ENCODE measurements around the gene SORCS2. TPM values are rescaled to one million over a fixed set of nuclear protein-coding genes. Genes with fewer than 3 reads are reported as not detected.

Gene SORCS2
- total RNA-seq, 1 donor from 2014 or later = 13.4 TPM

DNA sequence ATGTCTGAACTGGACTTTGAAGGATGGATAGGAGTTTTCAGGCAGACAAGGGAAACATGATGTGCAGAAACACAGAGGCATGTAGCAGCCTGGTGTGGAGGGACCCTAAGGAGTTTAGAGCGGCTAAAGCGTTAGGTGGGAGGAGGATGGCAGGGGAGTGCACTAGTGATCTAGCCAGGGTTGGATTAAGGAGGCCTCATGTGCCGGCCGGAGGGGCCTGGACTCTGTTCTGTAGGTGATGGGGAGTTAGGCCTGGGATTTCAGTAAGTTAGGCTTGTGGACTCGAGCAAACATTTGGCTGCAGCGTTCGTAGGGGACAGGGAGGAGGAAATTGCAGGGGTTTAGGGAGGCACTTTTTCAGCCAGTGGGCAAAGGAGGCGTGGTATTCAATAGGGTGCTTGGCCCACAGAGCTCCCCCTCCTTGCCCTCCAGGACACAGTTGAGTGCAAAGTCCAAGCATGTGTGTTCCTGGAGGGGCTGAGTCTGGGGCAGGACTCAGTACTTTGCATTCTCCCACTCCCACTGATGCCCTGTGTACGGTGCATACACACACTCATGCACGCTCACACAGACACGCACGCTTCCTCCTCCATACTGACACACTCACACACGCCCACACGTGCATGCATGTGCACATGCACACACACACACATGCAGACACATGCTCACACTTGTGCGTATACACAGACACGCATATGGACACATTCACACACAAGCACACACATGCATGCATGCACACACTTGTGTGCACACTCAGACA is 223.8 kb downstream of the SORCS2 start:
- DNase-seq = no peak

DNA sequence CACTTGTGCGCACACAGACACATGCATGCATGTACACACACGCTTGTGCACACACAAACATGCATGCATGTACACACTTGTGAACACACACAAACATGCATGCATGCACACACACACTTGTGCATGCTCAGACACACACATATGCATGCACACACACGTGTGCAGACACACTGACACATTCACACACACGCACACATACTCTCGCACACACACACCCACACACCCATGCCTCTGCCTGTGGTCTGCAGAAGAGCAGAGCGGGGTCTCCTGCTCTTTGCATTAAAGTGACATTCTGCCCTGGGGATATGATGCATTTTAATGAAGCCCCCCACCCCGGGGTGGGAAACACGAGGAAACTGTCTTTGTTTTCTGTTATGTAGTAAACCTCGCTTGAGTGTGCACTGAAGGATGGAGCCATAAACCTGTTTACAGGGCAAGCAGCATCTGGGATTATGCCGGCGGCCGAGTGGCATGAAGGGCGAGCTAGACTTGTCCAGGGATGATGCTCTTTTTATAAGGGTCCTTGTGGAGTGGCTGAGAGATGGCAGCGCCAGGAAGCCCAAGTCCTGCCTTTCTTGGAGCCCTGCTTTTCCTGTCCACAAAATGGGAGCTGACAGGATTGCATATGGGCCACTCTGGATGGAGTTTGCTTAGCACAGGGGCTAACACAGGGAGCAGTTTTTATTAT is 224.6 kb downstream of the SORCS2 start:
- DNase-seq = no peak

DNA sequence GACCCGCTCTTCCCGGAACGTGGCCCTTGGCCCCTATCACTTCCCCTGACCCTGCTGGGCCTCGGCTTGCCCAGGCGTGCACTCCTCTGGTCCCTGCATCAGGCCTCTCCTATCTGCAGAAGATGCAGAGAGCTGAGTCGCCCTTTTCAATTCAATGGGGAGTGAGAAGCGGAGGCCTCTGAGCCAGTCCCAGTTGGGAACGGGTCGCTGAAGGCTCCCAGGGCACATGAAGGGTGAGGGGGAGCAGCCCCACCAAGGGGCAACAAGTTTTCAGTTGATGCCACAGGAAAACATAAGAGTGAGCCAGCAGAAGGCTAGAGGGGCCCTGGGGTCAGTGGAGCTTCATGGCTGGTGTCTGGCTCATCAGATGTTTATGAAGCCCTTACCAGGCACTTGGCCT is 225.3 kb downstream of the SORCS2 start:
- no peak for DNase-seq

DNA sequence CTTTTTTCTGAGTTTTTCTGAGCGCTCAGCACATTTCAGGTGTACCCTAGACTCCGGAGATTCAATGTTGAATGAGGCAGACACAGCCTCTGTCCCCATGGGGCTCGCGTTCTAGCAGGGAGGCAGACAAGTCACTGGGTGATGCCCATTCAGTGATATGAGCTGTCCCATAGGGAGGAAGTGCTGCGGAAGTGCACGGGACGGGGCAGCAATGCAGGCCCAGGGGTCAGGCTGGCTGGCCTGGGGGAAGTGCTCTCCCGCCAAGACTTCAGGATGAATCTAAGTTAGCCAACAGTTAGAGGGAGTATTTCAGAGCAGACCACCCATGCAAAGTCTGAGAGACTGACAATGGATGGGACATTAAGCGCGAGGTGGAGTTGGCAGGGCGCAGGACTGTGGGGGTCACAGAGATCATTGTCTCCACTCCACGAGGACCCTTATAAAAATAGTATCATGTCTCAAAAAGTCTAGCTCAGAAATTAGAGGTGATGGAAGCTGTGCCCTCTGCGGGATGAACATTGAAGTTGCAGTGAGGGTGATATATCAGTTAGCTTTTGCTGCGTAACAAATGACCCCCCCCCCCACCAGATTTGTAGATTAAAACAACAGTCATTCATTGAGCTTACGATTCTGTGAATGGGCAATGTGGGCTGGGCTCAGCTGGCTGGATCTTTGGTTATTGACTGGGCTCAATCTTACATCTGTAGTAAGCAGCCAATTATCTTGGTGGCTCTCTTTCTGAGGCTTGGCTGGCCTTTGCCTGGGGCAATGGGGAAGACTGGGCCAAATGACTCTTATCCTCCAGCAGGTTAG is 226.0 kb downstream of the SORCS2 start:
- no peak for DNase-seq

DNA sequence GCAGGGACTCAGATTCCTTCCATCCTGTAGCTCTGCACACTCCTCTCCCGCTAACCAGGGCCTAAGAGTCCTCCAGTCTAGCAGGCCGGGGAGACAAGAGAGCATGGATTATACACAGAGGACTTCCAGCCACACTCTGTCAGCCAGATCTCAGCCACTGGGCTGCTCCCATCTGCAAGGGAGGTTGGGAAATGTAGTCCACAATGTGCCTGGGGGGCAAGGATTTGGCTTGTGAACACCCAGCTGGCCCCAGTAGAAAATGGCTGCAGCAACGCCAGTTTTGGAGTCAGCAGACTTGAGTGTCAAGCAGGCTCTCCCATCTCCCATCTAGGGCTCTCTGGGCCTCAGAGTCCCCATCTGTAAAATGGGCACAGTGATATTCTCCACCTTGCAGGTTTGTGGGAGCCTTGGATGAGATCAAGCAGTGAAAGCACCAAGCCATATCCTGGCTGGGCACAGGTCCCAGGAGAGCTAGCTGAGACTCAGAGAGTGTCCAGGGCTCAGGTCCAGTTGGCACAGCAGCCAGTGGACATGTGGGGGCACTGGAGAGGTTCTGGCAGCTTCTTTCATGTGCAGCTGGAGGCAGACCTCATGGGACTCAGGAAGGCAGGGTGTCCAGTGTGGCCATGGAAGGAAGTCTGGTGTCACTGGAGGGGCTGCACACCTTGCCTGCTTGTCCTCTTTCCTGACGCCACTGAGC is 227.8 kb downstream of the SORCS2 start:
- DNase-seq = no peak

DNA sequence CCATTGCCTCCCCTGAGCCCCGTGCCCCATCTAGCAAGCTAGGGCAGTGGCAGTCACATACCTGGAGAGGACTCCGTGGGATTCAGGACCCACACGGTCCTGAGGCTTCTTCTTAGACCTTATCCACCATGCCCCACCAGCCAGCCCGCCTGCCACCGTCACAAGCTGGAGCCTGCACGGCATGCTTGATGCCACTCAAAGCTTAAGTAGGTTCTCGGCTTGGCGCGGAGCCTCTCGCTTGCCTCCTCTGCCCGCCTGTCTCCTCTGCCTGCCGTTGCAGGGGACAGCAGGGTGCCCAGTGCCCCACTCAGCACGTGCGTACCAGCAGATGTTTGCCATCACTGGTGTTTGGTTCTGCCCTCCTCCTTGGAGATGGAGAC is 228.3 kb downstream of the SORCS2 start:
- DNase-seq = peak; percentile 33

DNA sequence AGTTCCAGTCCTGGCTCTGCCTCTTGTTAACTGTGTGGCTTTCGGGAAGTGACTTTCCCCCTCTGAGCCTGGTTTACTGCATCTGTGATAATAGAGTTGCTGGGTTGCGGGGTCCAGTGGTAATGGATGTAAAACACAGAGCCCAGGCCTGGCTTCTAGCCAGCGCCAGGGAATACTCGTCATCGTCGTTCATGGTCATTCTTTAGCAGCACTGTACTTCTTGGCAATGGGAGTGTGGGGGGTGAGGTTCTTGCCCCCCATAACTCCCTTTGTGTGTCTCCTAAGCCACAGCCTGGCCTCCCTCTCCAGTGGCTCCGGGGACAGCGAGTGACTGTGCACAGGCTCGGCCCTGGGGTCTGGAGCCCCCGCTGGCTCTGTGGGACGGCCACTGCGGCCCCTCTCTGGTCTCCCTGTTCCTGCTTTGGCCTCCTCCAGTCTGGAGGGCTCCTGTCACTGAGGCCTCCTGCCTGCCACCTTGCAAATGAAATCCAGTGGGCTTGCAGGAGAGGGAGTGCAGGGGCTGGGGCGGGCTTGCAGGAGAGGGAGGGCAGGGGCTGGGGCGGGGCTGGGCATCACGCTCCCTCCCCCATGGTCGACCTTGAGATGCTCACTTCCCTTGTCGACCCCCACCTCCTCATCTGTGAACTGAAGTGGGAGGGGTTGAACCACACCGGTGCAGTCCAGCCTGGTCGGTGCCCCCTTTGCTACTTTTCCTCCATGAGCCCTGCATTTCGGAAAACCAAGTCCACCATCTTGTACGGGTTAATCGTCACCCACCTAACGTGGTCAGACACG is 229.2 kb downstream of the SORCS2 start:
- DNase-seq = no peak

DNA sequence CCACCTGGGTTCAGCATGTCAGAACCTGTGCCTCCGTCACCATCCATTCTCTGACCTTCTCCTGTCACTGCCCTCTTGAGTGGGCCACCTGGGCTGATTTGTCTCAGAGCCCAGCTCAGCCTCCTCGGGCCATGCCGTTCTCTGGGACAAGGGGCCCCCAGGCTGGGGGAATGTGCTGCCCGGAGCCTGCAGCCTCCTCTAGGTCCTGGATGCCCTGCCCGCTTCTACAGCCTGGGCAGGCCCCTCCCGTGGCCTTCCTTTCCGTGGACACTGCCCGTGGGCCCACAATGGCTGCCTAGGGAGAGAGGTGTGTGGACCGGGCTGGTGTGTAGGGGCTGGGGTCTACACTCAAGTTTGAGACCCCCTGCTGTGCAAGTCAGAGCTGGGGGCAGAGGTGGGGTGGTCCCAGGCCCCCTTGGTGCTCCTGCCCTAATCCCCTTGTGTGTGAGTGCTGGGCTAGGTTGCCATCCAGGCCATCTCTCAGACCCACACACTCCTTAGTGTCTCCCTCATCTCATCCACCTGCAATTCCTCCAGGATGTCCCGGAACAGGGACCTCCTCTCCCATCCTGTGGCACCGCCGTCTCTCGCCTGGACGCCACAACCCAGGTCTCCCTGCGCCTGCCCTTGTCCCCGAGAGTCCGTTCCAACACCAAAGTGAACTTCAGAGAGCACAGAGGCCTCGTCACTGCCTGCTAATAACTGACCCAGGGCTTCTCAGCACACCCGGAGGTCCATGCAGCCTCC is 230.0 kb downstream of the SORCS2 start:
- no peak for DNase-seq

DNA sequence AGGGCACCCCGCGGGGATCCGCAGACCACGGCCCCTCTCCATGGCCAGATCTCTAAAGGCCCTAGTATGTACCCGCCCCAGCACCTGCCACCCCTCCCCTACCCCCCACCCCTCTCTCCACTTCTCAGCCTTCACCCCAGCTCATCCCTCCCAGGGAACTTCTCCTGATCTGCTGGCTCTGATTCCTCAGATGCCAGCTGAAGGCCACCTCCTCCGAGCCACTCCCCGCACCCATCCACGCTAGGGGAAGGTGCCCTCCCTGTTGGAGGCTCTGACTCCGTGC is 230.5 kb downstream of the SORCS2 start:
- no peak for DNase-seq

DNA sequence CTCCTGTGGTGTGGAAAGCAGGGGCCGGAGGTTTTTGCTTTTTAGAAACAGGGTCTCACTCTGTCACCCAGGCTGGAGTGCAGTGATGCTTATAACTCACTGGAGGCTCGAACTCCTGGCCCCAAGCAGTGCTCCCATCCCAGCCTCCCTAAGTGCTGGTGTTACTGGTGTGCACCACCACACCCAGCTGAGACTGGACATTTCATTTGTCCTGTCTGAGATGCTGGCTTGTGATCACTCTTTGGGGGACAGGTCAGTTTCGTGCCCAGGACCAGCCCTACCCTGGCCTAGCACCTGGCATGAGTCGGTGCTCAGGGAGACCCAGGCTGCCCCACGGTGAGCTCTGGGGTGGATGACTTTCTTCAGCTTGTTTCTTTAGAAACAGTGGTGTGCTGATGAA is 231.1 kb downstream of the SORCS2 start:
- no peak for DNase-seq

DNA sequence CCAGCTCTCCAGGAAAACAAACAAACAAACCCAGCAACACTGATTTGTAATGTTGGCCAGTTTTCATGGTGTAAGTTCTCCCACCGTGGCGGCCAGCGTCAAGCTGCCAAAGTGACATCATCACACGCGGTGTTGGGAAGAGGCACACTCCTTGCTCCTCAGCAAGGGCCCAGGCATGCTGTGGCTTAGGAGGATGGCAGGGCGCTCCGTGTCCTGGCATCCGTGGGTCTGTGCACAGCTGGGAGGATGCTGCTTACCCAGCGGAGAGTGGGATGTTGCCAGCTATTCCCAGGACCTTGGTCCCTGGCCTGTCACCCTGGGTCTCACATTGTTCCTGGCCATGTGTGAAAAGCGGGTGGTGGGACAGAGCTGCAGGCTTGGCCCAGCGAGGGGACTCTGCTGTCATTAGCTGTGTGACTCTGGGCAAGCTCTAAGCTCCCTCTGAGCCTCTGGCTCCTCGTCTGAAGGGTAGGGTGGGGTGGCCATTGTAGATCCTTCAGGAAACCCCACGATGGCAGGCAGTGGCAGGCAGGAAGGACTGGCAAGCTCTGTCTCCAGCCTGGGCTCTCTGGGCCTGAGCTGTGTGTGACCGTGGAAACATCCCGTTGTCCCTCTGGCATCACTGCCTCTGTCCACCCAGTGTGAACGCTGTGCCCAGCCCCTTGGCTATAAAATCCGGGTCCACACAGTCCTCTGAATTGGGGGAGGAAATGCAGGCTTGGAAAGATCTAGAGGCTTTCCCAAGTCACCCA is 231.6 kb downstream of the SORCS2 start:
- peak; percentile 61 for DNase-seq

DNA sequence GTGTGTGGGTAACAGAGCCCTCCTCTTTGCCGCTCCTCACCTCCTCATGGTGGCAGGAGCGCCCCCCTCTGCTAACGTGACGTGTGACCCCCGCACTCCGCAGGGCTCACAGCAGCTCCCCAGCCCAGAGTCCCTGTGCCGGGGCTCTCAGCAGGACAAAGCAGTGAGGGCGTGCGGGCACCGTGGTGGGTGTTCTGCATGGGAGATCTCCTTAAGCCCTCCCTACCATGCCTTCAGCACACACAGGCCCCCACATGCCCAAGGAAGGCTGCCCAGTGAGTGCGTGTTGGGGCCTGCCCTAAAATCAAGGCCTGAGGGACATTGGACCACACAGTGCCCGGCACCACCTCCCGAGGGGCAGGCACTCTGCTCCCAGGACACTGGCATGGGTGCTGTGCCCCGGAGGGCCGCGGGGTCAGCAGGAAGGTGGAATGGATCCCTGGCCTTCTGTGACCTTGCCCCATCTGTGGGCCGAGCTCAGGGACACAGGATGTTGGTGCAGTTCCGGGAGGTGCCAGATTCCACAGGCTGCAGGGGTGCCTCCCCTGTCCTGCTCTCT is 232.3 kb downstream of the SORCS2 start:
- no peak for DNase-seq

DNA sequence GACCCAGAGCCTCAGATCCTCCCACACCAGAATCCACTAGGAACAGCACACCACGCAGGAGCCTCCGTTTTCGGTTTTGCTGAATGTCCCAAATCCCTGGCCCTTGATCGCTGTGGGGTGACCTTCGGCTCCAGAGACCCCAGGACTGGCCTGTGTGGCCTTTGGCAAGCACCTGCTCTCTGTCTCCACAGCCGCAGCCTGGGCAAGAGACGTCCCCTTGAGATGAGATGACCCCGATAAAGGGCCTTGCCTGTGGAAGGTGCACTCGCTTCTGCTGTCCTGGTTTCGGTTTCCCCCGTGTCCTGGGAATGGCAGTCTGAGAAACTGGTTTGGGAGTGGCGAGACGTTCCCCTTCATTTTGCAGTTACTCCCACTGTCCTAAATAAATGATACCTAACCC is 232.8 kb downstream of the SORCS2 start:
- no peak for DNase-seq

DNA sequence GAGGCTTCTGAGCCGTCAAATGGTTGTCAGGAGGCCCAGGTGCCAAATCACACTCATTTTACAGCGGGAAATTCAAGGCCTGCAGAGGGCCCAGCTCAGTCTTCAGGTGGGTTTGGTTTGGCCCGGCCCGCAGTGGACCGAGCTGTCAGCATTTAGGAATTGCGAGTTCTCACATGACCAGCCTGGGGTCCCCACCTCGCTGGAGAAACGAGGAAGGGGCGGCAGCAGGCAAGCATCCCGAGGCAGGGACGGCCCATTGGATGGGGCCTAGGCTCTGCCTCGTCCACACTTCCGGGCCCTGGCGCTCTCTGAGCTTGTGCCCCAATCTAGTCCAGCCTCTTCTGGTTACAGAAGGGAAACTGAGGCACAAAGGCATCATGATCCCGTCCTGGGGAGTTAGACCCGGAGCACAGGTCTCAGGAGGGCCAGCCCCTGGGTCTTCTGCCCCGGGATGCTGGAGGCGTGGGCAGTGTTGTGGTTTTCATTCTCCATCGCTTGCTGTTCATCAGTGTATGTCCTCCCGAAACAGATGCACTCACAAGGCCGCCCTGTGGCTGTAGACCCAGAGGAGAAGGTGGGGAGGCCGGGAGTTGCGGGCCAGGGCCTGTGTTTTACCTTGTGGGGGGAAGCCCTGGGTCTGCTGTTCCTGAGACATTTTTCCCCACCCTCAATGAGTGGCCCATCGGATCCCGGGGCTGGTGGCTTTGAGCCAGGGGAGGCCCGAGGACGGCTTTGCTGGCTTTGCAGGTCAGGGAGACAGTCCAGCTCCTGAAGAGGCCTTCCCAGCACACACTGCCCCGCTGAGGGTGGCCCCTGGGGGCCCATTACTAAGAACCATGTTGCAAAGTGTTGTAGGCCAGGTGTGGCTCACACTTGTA is 233.5 kb downstream of the SORCS2 start:
- no peak for DNase-seq

DNA sequence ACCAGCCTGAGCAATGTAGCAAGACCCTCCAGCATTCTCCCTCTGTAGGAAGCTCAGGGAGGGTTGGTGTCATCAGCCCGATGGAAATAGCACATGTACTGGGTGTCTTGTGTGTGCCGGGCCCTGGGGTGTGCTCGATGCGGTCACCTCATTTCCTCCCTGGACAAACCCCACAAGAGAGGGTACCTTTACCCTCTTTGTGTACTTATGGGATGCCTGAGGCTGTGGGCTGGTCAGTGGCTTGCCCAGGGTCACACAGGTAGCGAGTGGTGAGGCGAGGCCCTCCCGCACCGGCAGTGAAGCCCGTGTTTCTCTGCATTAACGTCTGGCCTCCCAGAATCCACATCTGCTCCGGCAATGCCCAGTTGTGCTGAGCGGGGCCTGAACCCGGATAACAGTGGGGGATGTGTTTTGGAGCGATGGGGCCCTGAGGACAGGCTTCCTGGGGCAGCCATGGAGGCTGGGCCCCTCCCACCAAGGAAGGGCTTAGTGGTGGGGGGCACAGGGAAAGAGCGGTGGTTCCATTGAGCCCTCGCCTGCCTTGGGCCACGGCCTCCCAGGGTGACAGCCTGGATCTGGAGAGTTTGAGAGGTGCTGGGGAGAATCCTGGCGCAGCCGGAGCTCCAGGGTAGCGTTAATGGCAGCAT is 234.3 kb downstream of the SORCS2 start:
- no peak for DNase-seq

DNA sequence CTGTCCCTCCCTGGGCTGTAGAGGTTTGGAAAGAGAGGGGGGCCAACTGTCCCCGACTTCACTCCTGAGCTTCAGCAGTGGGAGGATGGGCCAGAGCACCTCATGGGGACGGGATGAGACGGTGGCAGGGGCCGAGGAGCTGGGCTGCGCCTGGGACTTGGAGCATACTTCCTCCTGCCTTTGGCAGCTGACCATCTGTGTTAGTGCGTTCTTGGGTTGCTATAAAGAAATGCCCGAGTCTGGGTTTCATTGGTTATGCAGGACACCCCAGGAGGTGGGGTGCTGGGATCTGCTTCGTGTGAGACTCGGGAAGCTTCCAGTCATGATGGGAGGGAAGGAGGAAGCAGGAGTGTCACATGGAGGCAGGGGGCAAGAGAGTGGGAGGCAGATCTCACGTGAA is 235.0 kb downstream of the SORCS2 start:
- DNase-seq = no peak

DNA sequence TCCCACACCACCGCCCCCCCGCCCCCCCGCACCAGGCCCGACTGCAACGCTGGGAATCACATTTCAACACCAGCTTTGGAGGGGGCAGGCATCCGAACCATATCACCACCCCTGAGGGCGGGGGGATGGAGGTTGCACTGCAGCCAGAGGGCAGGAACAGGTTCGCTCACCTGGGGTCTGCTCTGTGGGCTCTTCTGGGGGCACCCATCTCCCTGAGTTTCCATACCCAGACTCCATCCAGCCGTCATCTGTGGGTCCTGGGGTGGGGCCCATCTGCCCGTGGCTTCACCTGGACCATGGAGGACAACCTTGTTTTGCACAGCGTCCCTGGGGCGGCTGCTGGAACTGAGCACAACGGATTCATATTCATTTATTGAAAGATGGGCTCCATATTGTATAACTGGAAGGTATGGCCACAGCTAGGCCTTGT is 235.5 kb downstream of the SORCS2 start:
- no peak for DNase-seq

DNA sequence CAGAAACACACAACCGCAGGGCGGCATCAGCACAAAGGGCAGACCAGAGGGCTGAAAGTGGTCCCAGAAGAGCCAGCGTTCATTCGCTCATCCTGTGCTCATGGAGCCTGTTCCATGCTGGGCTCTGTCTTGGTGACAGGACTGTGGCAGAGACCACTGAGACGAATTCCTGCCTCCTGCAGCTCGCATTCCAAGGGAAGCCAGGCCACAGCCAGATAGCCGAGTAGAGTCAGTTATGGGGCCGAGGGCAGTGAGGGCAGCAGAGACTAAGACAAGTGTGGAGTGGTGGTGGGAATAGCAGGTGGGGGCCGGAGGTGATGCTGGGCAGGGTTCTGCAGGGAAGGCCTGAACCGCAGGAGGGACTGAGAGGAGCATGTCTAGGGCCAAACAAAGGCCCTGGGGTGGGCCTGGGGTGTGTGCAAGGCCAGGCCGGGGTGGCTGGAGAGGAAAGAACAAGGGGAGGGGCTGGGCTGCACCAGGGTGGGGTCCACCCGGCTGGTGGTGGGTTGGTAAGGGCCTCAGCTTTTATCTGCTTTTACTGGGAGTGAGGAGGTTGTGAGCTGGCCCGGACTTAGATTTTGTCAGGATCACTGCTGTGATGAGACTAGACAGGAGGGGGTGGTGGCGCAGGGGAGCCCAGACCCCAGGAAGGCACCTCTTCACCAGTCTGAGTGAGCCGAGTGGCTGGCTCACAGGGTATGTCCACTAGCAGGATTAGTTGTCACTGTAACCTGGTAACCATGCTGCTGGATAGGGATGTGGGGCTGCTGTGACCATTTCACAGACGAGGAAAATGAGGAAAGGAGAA is 236.1 kb downstream of the SORCS2 start:
- no peak for DNase-seq
